Measurements from ENCODE around the gene PDE4D. TPM values are rescaled to one million over a fixed set of nuclear protein-coding genes. Genes with fewer than 3 reads are reported as not detected.

The PDE4D gene
- total RNA-seq, 2 experiments from 2014 or later: 164 to 175 TPM

GRCh38 chr5:59335544-59335943 is 558.0 kb downstream of the PDE4D start:
- ATAC-seq (ENCODE audit: poor library complexity) (no peak), DNase-seq (no peak)
- no peak for TF ChIP-seq CTCF (IDR thresholded peaks at IDR 0.05)
- intact Hi-C loops (cut with DNase I, micrococcal nuclease): no loop called here
- Histone ChIP-seq H3K27ac (ENCODE audit: low read depth in 1 of 2, low read length in 2 of 2) (no peak overlapping the region), H3K9me3 (ENCODE audit: control insufficient read depth in 1 of 2, insufficient read depth in 1 of 2, low read length in 2 of 2) (no peaks in the 10 kb centered on the region), H3K27me3 (ENCODE audit: control insufficient read depth in 1 of 2, insufficient read depth in 2 of 2, low read length in 2 of 2) (peaks cover 3 to 4% of the 10 kb centered on the region in 2 experiments), H3K36me3 (ENCODE audit: insufficient read depth, low read length) (no peaks in the 10 kb centered on the region), H3K4me3 (ENCODE audit: low read length) (no peak overlapping the region), H3K4me1 (ENCODE audit: insufficient read depth, low read length) (no peaks in the 10 kb centered on the region)
- H3K27me3 Mint-ChIP-seq: peaks cover 29% of the 10 kb centered on the region
- no peaks in the 10 kb centered on the region for H3K4me1 Mint-ChIP-seq (ENCODE audit: low read depth)
- H3K4me3 Mint-ChIP-seq: no peak overlapping the region
- POLR2A ChIA-PET: no interaction called here
- H3K36me3 Mint-ChIP-seq (ENCODE audit: low read depth): no peaks in the 10 kb centered on the region
- H3K9me3 Mint-ChIP-seq: no peaks in the 10 kb centered on the region
- no peak overlapping the region for H3K27ac Mint-ChIP-seq
- CTCF ChIA-PET: interaction anchor here (1.2 kb wide), 1 partner anchor 9 kb away, joined by 4 read pairs; no protein-coding TSS in a partner anchor

- Mint-ChIP-seq H3K9me3 (no peaks in the 10 kb centered on the region), H3K27me3 (peaks cover 20% of the 10 kb centered on the region), H3K36me3 (ENCODE audit: low read depth) (no peaks in the 10 kb centered on the region), H3K27ac (no peak overlapping the region), H3K4me3 (no peak overlapping the region), H3K4me1 (ENCODE audit: low read depth) (no peaks in the 10 kb centered on the region)
- TF ChIP-seq CTCF (IDR thresholded peaks at IDR 0.05): no peak
- ChIA-PET POLR2A (no interaction called here), CTCF (no interaction called here)
- H3K27ac ChIP-seq (ENCODE audit: low read depth in 1 of 2, low read length in 2 of 2): no peak overlapping the region
- H3K36me3 ChIP-seq (ENCODE audit: insufficient read depth, low read length): no peaks in the 10 kb centered on the region
- H3K4me3 ChIP-seq (ENCODE audit: low read length): no peak overlapping the region
- intact Hi-C loops (cut with DNase I, micrococcal nuclease): no loop called here
- H3K9me3 ChIP-seq (ENCODE audit: control insufficient read depth in 1 of 2, insufficient read depth in 1 of 2, low read length in 2 of 2): no peaks in the 10 kb centered on the region
- DNase-seq: no peak
- no peaks in the 10 kb centered on the region for H3K4me1 ChIP-seq (ENCODE audit: insufficient read depth, low read length)
- no peak for ATAC-seq (ENCODE audit: poor library complexity)
- peaks cover 3 to 4% of the 10 kb centered on the region in 2 experiments for H3K27me3 ChIP-seq (ENCODE audit: control insufficient read depth in 1 of 2, insufficient read depth in 2 of 2, low read length in 2 of 2)
Observed at GRCh38 chr5:59333416-59333815, 560.1 kb downstream of the PDE4D start.

DNA sequence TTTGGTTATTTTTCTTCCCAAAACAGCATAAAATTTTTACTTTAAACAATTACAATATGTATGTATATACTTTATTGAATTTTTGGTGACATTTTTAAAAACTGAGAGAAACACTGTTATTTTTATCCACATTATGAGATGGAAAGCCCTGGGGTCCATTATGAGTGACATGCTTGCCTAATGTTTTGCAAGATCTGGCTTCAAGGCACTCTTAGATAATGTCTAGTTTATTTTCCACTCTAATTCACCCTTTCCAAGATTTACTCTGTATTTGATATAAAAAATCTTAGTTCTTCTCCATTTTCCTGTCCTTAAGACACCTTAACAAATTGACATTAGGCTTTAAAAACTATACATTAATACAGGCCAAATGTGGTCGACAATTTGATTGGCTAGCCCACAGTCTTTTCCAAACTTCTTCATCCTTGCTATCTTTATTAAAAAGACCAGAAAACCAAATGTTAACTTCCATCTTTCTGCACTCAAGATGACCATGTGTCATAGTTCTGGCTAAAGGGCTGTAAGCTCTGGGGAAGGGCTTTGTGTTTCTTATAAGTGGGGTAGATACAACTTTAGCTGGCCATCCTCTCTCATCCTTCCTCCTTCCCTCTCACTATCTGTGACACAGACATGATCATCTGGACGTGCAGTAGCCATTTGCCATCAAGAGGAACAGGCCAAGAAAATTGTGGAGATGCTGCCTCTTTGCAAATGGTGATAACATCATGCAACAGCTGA is 561.1 kb downstream of the PDE4D start:
- H3K27me3 Mint-ChIP-seq: peaks cover 10% of the 10 kb centered on the region
- H3K36me3 ChIP-seq (ENCODE audit: insufficient read depth, low read length): no peaks in the 10 kb centered on the region
- TF ChIP-seq CTCF (IDR thresholded peaks at IDR 0.05): no peak
- H3K27me3 ChIP-seq (ENCODE audit: control insufficient read depth in 1 of 2, insufficient read depth in 2 of 2, low read length in 2 of 2): peaks cover under 1 to 3% of the 10 kb centered on the region in 2 experiments
- ChIA-PET POLR2A (no interaction called here), CTCF (no interaction called here)
- H3K4me3 ChIP-seq (ENCODE audit: low read length): no peak overlapping the region
- intact Hi-C loops (cut with DNase I, micrococcal nuclease): no loop called here
- H3K4me3 Mint-ChIP-seq: no peak overlapping the region
- no peak overlapping the region for H3K27ac Mint-ChIP-seq
- no peaks in the 10 kb centered on the region for H3K36me3 Mint-ChIP-seq (ENCODE audit: low read depth)
- H3K4me1 ChIP-seq (ENCODE audit: insufficient read depth, low read length): no peaks in the 10 kb centered on the region
- H3K9me3 ChIP-seq (ENCODE audit: control insufficient read depth in 1 of 2, insufficient read depth in 1 of 2, low read length in 2 of 2): no peaks in the 10 kb centered on the region
- H3K4me1 Mint-ChIP-seq (ENCODE audit: low read depth): no peaks in the 10 kb centered on the region
- ATAC-seq (ENCODE audit: poor library complexity) (no peak), DNase-seq (no peak)
- no peak overlapping the region for H3K27ac ChIP-seq (ENCODE audit: low read depth in 1 of 2, low read length in 2 of 2)
- H3K9me3 Mint-ChIP-seq: no peaks in the 10 kb centered on the region
